Lower leg skin (tissue), 3 donors: ENCODE measurements around the gene LSM14B.

ENCODE experiments used
- POLR2A ChIP-seq, 2 donors: fragments of 450-650 bp; IDR thresholded peaks; one replicate each; pipeline ENCODE4 v1.6.1; 2016 to 2017; ENCODE audit warnings: antibody characterized with exemption in 2 of 2, mild to moderate bottlenecking in 1 of 2, moderate library complexity in 1 of 2
- TF ChIP-seq, protein P1 (sequence below), 3 donors: fragments of 450-650 bp; IDR thresholded peaks; one replicate each; pipeline ENCODE4 v1.5.1; 2016; ENCODE audit warnings: antibody characterized with exemption in 3 of 3, mild to moderate bottlenecking in 3 of 3, moderate library complexity in 2 of 3

DNA sequence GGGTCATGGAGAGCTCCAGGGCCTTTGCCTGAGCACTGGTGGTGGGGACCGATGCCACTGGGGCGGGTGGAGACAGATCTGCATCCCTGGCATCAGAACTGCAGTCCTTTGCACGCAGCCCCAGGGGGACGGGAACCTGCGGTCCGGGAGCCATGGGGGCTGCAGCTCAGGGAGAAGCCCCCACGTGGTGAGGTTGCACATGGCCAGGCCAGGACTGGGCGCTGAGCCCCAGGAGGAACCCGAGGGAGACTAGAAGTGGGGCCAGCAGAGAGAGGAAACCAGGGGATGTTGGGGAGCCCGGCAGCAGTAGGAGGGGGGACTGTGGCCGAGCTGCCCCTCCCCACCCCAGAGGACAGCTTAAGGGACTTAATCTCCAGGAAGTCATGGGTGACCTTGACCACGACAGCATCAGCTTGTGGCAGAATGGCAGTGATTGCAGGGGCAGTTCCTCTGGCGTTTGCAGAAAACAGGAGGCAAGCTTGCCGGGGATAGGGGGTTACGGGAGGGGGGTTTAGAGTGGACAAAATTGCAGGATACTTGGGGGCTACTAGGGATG, 18.0 kb upstream of the LSM14B start:
- TF ChIP-seq POLR2A (IDR thresholded peaks at IDR 0.05): no peak
- TF ChIP-seq, protein P1, sequence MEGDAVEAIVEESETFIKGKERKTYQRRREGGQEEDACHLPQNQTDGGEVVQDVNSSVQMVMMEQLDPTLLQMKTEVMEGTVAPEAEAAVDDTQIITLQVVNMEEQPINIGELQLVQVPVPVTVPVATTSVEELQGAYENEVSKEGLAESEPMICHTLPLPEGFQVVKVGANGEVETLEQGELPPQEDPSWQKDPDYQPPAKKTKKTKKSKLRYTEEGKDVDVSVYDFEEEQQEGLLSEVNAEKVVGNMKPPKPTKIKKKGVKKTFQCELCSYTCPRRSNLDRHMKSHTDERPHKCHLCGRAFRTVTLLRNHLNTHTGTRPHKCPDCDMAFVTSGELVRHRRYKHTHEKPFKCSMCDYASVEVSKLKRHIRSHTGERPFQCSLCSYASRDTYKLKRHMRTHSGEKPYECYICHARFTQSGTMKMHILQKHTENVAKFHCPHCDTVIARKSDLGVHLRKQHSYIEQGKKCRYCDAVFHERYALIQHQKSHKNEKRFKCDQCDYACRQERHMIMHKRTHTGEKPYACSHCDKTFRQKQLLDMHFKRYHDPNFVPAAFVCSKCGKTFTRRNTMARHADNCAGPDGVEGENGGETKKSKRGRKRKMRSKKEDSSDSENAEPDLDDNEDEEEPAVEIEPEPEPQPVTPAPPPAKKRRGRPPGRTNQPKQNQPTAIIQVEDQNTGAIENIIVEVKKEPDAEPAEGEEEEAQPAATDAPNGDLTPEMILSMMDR (IDR thresholded peaks at IDR 0.05): no peak
